A549 treated with GW870086 at 1 μM for 4 hours (cell line): ENCODE data around the gene TECTB. TPM values are rescaled to one million over a fixed set of nuclear protein-coding genes. Genes with fewer than 3 reads are reported as not detected.

ENCODE experiments used
- total RNA-seq: library from RNA; stranded (reverse); fragments of 200-300 nt; extraction: Qiagen RNA extraction; gene quantifications from 5 replicates; pipeline ENCODE4 v1.2.3, GENCODE V29; 2022; ENCODE audit warnings: low read depth

The TECTB gene
- total RNA-seq: not detected in 5 replicates

GRCh38 chr10:112283100-112283499, at the start of gene TECTB:
Gene TECTB (plus strand): TSS chr10:112283400. CDS start chr10:112283735, 335 bp downstream.

Other genes with a start within 250 kb of the TECTB start
- gene GPAM, start 99.6 kb upstream of the TECTB start, total RNA-seq: 5.4 to 7.4 TPM (median 6.4 TPM) in 5 replicates
- gene ACSL5, start 90.7 kb downstream of the TECTB start, total RNA-seq: 0.10 to 0.39 TPM (median 0.26 TPM) in 5 replicates
- gene ZDHHC6, start 163.5 kb downstream of the TECTB start, total RNA-seq: 27.1 to 30.3 TPM (median 28.3 TPM) in 5 replicates
- gene VTI1A, start 163.8 kb downstream of the TECTB start, total RNA-seq: 10.5 to 15.2 TPM (median 13.4 TPM) in 5 replicates